DMS53 treated with DMSO at 0.1 percent for 48 hours (cell line): Measurements from ENCODE around the gene GABBR2.
A peak's percentile ranks its signal among the peaks of the same experiment; 100 is the strongest.
"Not testable (repeated sequence)": the region's sequence is repeated elsewhere in the genome, so short reads cannot be mapped to it uniquely, and the experiment has no call there.

ENCODE experiments used
- DNase-seq: peaks from one replicate; lab custom pipeline; 2025; ENCODE audit not compliant: unreplicated experiment; lab: John Stamatoyannopoulos, UW

GABBR2 gene

DNA sequence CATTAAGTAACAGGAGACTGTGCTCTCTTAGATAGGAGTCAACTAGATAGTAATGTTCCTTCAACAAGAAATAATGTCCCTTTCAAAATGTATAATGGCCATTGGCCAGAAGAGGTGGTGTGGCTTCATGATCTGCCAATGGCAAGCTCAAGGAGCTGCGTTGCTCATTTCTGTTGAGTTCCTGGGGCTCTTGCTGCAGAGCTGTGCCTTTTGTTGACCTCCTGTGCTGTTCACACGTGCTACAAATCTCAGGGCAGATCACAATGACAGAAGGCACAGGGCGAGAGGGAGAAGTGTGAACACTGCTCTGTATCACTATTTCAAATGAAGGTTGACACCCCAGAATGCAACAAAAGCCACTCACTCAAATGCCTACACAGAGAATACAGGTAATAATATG lies 437.3 kb downstream of the GABBR2 start:
- DNase-seq = no peak

GRCh38 chr9:98270284-98270683 lies 438.5 kb downstream of the GABBR2 start:
- DNase-seq = not testable (repeated sequence)

GRCh38 chr9:98269652-98270051 lies 439.1 kb downstream of the GABBR2 start:
- DNase-seq = not testable (repeated sequence)

DNA sequence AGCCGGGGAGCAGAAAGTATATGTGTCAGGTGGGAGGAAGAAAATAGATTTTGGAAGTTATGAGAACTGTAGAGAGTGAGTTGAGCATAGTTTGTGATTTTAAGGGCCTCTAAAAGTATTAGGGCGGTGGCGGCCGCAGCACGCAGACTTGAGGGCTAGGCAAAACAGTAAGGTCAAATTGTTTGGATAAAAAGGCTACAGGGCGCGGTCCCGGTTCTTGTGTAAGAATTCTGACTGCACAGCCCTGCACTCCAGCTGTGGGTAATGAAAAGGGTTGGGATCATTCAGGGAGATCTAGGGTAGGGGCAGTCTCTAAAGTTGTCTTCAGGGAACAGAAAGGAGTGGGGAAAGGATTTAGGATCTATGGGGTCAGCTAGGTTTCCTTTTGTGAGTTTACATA lies 441.2 kb downstream of the GABBR2 start:
- DNase-seq = not testable (repeated sequence)

DNA sequence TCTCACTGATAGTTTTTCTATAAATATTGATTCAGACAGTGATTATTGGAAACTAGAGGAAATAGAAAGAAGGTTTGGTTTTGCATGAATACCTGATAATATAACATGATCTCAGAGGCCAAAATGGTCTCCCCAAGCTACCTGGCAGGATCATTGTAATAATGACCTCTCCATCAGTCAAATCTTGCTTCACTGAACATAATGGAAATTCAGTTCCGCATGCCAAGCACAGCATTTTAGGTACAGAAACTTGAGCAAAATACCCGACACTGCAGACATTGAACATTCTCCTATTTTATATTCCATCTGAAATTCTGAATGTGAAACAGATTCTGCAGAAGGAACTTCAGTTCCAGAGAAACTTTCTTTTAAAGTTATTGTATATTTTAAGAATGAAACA lies 444.2 kb downstream of the GABBR2 start:
- DNase-seq = no peak

DNA sequence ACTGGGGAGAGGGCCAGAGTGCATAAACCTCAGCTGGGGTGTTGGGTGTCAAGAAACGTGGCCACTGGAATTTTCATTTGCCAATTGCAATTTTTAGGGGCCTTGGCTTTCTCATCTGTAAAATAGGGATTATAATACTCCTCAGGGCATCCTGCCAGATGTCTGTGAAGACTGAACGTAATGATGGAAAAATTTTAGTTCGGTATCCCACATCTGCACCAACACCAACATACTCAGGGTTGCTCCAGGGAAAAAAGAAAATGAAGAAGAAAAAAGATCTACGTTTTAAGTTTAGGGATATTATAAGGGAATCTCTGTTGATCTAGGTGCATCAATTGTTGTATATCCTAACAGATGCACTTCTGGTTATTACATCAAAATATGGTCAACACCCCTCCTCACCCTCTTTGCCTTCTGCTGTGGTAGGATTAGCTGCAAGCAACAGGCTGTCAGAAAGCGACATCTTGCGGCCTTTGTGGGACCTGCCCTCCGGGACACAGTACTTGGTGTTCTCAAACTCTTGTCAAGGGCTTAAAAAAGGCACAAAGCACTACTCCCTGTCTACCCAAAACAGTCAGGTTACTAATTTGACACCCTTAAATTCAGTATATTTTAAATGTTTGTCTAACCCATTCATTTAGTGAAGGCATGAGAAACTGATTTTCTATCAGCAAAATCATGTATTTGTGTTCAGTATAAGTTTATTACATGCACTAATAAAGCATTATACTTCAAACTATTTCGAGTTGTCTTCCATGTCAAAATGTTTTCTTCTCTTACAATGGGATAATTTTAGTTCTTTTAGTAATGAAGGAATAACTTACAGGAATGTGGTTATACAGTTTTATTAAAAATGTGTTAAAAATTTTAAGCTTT lies 445.0 kb downstream of the GABBR2 start:
- peak; percentile 59 for DNase-seq

GRCh38 chr9:98263080-98263479 lies 445.7 kb downstream of the GABBR2 start:
- DNase-seq = no peak

GRCh38 chr9:98262056-98262455 lies 446.7 kb downstream of the GABBR2 start:
- DNase-seq = no peak

DNA sequence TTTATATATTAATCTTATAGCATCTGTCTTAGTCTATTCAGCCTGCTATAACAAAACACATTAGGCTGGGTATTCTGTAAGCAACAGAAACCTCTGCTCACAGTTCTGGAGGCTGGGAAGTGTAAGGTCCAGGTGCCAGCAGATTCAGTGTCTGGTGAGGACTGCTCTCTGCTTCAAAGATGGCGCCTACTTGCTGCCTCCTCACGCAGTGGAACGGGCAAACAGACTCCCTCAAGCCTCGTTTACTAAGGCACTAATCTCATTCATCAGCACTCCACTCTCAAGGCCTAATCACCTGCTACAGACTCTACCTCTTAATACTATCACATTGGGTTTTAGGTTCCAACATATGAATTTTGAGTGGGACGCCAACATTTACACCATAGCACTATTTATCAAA lies 448.1 kb downstream of the GABBR2 start:
- DNase-seq = no peak

GRCh38 chr9:98259791-98260190 lies 448.9 kb downstream of the GABBR2 start:
- DNase-seq = no peak

GRCh38 chr9:98256756-98257155 lies 452.0 kb downstream of the GABBR2 start:
- DNase-seq = peak; percentile 32

DNA sequence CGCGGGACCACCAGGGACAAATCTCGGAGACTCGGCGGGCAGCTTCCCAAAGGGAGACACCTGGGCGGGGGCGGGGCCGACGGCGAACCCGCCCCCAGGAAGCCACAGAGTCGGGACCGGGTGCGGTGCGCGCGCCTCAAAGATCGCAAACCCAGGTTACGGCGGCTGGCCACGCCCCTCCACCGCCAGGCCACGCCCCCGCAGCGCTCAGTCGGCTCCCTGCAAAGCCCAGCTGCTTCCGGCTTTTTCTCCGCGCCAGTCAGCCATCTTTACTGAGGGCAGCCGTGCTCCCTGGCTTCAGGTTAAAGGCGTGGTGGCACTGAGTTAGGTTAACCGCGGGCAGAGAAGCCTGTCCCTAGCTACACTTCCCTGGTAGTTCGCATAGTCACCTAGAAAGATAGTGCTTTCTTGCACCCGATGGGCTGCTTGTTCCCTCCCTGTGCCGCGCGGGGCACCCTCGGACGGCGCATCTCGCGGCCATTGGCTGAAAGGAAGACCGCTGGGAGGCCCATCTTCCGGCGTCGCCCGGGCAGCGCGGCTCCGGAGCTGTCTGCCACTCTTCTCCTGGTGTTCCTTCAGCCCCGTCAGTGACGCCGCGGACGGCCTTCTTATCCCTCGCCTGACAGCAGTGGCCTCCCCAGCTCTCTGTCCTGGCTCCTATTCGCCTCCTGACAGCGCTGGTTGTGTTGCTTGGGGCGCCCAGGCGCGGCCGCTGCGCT lies 453.0 kb downstream of the GABBR2 start, which contains the start of gene TBC1D2:
TSS of gene TBC1D2 (minus strand) at position 72 of the 719 bp plus-strand sequence. CDS start 108 bp downstream, outside the sequence.
- DNase-seq = peak; percentile 88

DNA sequence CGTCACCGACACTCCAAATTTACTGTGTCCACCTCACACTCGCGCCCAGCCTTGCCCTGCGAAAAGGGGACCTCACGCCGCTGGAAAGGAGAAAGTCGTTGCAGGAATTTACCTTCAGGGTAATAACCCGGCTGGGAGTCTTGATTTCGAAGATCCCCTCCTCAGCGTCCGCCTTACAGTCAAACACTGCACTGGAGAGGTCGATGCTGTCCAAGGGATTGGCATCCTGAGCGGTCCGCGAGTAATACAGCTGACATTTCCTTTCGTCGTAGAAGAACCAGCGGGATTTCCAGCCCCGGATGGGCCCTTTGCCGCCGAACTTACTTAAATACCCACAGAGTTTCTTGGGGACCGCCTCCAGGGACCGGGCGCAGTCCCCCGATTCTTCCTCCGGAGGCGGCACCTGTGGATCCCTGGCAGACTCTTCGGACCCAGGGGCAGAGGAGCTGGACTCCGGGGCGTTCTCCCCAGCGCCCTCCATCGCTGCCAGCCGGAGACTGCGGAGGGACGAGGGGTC lies 453.6 kb downstream of the GABBR2 start:
- peak; percentile 43 for DNase-seq

- no peak for DNase-seq
Measured at GRCh38 chr9:98254228-98255060, 454.3 kb downstream of the GABBR2 start.

- no peak for DNase-seq
Measured at GRCh38 chr9:98253565-98253964, 455.2 kb downstream of the GABBR2 start.

GRCh38 chr9:98251551-98251950 lies 457.2 kb downstream of the GABBR2 start:
- DNase-seq = no peak

DNA sequence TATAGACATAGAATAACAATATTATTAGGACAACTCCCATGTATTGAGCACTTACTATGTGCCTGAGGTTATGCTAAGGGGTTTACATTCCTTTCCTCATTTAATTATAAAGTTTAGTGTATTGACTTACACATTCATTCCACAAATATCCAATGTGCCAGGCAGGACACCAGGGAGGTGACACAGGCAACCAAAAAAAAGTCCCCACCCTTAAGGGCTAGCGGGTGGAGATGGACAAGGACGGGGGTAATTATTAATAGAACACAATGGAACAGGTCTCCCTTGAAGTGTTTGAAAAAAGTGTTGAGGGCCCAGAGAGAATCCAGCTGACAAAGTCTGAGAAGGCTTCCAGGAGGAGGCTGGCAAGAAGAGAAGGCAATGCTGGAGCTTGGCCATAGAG lies 459.0 kb downstream of the GABBR2 start:
- no peak for DNase-seq

- DNase-seq = no peak
Measured at GRCh38 chr9:98248737-98249474, 459.8 kb downstream of the GABBR2 start.

DNA sequence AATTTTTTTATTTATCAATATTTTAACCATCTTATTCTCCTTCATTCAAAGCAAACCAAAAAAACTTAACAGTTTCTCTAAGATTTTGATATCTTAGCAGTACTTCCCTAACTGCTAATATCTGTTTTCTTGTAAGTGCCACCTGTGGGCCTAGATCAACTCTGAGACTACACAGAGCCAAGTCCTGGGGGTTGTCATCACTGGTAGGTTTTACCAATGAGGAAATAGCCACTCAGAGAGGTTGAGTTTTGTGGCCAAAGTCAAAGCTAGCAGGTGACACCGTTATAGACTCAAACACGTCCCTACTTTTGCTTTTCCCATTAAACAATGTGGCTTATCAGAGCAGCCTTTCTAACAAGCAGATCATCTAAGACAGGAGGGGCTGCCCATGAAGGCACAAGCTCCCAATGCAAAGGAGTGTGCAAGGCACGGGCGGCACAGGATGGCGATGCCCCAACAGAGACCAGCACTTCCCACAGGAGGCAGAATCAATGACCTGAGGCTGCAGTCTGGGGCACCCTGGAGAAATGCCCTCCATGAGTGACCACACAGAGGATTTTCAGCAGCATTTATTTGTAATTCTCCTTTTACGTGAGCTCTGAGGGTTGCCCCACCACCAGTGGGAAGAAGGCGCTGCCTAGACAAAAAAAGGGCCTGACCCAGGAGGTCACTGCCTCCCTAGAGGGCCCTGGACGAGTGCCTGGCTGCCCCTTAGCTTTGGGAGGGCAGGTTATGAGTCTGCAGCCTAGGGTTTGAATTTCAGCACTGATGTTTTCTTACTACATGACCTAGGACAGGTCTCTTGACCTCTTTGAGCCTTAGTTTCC lies 460.7 kb downstream of the GABBR2 start:
- DNase-seq = no peak
